PC-9 (cell line): Measurements from ENCODE around the gene SLC25A41. TPM values are rescaled to one million over a fixed set of nuclear protein-coding genes. Genes with fewer than 3 reads are reported as not detected.

Experiments used
- BruUV-seq: library from RNA; stranded (reverse); fragments of 400-500 nt; replicated peaks from 2 replicates; lab custom pipeline; 2021; lab: Mats Ljungman, UMichigan
- CTCF ChIA-PET: fragments of 300-600 bp; sonication (Branson Sonifier 250); formaldehyde crosslinking; loops from one replicate; lab custom pipeline; 2022; ENCODE audit warnings: antibody characterized with exemption; lab: Charles Lee
- POLR2A ChIA-PET: fragments of 300-600 bp; sonication (Branson Sonifier 250); formaldehyde crosslinking; loops from one replicate; lab custom pipeline; 2022; ENCODE audit warnings: antibody characterized with exemption; ENCODE audit not compliant: unreplicated experiment; lab: Charles Lee
- DNase-seq, 2 experiments: peaks; one replicate each; pipeline versions ENCODE4 v3.0.0 to v3.0.0-alpha.2; 2015 to 2022; ENCODE audit warnings: mixed read lengths in 1 of 2
- H2AFZ ChIP-seq: fragments of 200-600 bp; sonication (generic); 2 replicates; pipeline ENCODE4 v1.8.1; 2017; ENCODE audit warnings: antibody characterized with exemption
- H3F3A ChIP-seq: fragments of 200-600 bp; sonication (generic); 2 replicates; pipeline ENCODE4 v1.8.1; 2017; ENCODE audit warnings: antibody characterized with exemption, mild to moderate bottlenecking, low read depth; ENCODE audit not compliant: insufficient read depth
- H3K27ac ChIP-seq: fragments of 200-600 bp; sonication (generic); 2 replicates; pipeline ENCODE4 v1.6.1; 2016; ENCODE audit warnings: mixed run types
- H3K27me3 ChIP-seq: fragments of 200-600 bp; sonication (generic); 2 replicates; pipeline ENCODE4 v1.6.1; 2016; ENCODE audit warnings: low read depth, mixed run types; ENCODE audit not compliant: insufficient read depth
- H3K36me3 ChIP-seq: fragments of 200-600 bp; sonication (generic); 2 replicates; pipeline ENCODE4 v1.6.1; 2016; ENCODE audit warnings: low read depth, mixed run types
- H3K4me1 ChIP-seq: fragments of 200-600 bp; sonication (generic); replicated peaks from 2 replicates; pipeline ENCODE4 v1.6.1; 2016; ENCODE audit warnings: mixed run types; ENCODE audit not compliant: insufficient read depth
- H3K4me2 ChIP-seq: fragments of 200-600 bp; sonication (generic); 2 replicates; pipeline ENCODE4 v1.6.1; 2017; ENCODE audit warnings: mixed run types
- H3K4me3 ChIP-seq: fragments of 200-600 bp; sonication (generic); 2 replicates; pipeline ENCODE4 v1.6.1; 2016; ENCODE audit warnings: mixed run types
- H3K79me2 ChIP-seq: fragments of 200-600 bp; sonication (generic); 2 replicates; pipeline ENCODE4 v1.6.1; 2017; ENCODE audit warnings: low read depth, mixed run types
- H3K9me2 ChIP-seq: fragments of 200-600 bp; sonication (generic); 2 replicates; pipeline ENCODE4 v1.8.1; 2017; ENCODE audit warnings: mild to moderate bottlenecking; ENCODE audit not compliant: insufficient read depth
- H3K9me3 ChIP-seq: fragments of 200-600 bp; sonication (generic); 2 replicates; pipeline ENCODE4 v1.8.1; 2016; ENCODE audit warnings: low read depth; ENCODE audit not compliant: insufficient read depth
- H4K20me1 ChIP-seq: fragments of 200-600 bp; sonication (generic); 2 replicates; pipeline ENCODE4 v1.8.1; 2017; ENCODE audit not compliant: insufficient read depth
- EZH2 ChIP-seq: fragments of 200-600 bp; sonication (generic); IDR thresholded peaks from 2 replicates; pipeline ENCODE4 v1.8.0; 2017; ENCODE audit warnings: antibody characterized with exemption, low read depth
- intact Hi-C: fragments of 100-400 bp; cut with micrococcal nuclease; formaldehyde crosslinking; loops from one replicate; pipeline ENCODE4 v1.10.0; 2022; ENCODE audit not compliant: unreplicated experiment
- total RNA-seq: library from RNA; stranded (reverse); gene quantifications from 2 replicates; pipeline ENCODE4 v1.2.3, GENCODE V29; 2021
- TF ChIP-seq, protein P1 (sequence below): fragments of 200-600 bp; sonication (generic); conservative IDR thresholded peaks from 2 replicates; pipeline ENCODE4 v1.6.1; 2017; ENCODE audit warnings: mixed run types, antibody characterized with exemption, mild to moderate bottlenecking, moderate library complexity

Gene SLC25A41
- total RNA-seq, 1 experiment from 2014 or later: not detected

- Histone ChIP-seq H3K4me2 (no peak overlapping the region), H2AFZ (no peak overlapping the region), H3K9me3 (no peaks in the 10 kb centered on the region), H3K27me3 (no peaks in the 10 kb centered on the region), H3K4me3 (no peak overlapping the region), H3K79me2 (no peaks in the 10 kb centered on the region), H3F3A (no peaks in the 10 kb centered on the region), H3K36me3 (no peaks in the 10 kb centered on the region), H3K4me1 (no peaks in the 10 kb centered on the region), H3K9me2 (no peaks in the 10 kb centered on the region), H4K20me1 (no peaks in the 10 kb centered on the region), H3K27ac (no peak overlapping the region)
- intact Hi-C loops: no loop called here
- no peak for TF ChIP-seq EZH2
- TF ChIP-seq, protein P1, sequence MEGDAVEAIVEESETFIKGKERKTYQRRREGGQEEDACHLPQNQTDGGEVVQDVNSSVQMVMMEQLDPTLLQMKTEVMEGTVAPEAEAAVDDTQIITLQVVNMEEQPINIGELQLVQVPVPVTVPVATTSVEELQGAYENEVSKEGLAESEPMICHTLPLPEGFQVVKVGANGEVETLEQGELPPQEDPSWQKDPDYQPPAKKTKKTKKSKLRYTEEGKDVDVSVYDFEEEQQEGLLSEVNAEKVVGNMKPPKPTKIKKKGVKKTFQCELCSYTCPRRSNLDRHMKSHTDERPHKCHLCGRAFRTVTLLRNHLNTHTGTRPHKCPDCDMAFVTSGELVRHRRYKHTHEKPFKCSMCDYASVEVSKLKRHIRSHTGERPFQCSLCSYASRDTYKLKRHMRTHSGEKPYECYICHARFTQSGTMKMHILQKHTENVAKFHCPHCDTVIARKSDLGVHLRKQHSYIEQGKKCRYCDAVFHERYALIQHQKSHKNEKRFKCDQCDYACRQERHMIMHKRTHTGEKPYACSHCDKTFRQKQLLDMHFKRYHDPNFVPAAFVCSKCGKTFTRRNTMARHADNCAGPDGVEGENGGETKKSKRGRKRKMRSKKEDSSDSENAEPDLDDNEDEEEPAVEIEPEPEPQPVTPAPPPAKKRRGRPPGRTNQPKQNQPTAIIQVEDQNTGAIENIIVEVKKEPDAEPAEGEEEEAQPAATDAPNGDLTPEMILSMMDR: no peak
- ChIA-PET POLR2A (no interaction called here), CTCF (no interaction called here)
- no peak for DNase-seq
- BruUV-seq: no TSS peak
These were observed 53.8 kb downstream of the SLC25A41 start for GRCh38 chr19:6379744-6380143.

GRCh38 chr19:6378486-6378885 is 55.1 kb downstream of the SLC25A41 start:
- no peak overlapping the region for H3K27ac ChIP-seq
- no peaks in the 10 kb centered on the region for H3K9me2 ChIP-seq
- no peaks in the 10 kb centered on the region for H3K79me2 ChIP-seq
- no peaks in the 10 kb centered on the region for H3F3A ChIP-seq
- H4K20me1 ChIP-seq: no peaks in the 10 kb centered on the region
- CTCF ChIA-PET: no interaction called here
- POLR2A ChIA-PET: no interaction called here
- TF ChIP-seq, protein P1: no peak
- no peak for TF ChIP-seq EZH2
- DNase-seq: no peak
- no peaks in the 10 kb centered on the region for H3K27me3 ChIP-seq
- H3K4me1 ChIP-seq: no peaks in the 10 kb centered on the region
- no peaks in the 10 kb centered on the region for H3K9me3 ChIP-seq
- H3K4me2 ChIP-seq: no peak overlapping the region
- intact Hi-C loops: no loop called here
- BruUV-seq: no TSS peak
- H3K36me3 ChIP-seq: no peaks in the 10 kb centered on the region
- H2AFZ ChIP-seq: no peak overlapping the region
- no peak overlapping the region for H3K4me3 ChIP-seq

- Histone ChIP-seq H3K4me2 (no peak overlapping the region), H3F3A (no peaks in the 10 kb centered on the region), H4K20me1 (no peaks in the 10 kb centered on the region), H2AFZ (no peak overlapping the region), H3K27me3 (no peaks in the 10 kb centered on the region), H3K36me3 (no peaks in the 10 kb centered on the region), H3K27ac (no peak overlapping the region), H3K9me2 (no peaks in the 10 kb centered on the region), H3K4me1 (no peaks in the 10 kb centered on the region), H3K4me3 (no peak overlapping the region), H3K9me3 (no peaks in the 10 kb centered on the region), H3K79me2 (no peaks in the 10 kb centered on the region)
- no peak for TF ChIP-seq EZH2
- TF ChIP-seq, protein P1: no peak
- ChIA-PET POLR2A (no interaction called here), CTCF (no interaction called here)
- intact Hi-C loops: no loop called here
- no peak for DNase-seq
- no TSS peak for BruUV-seq
These were observed 55.5 kb downstream of the SLC25A41 start for GRCh38 chr19:6378041-6378440.
